ENCODE measurements around the gene SMARCAD1. TPM values are rescaled to one million over a fixed set of nuclear protein-coding genes. Genes with fewer than 3 reads are reported as not detected.

SMARCAD1 gene
- total and polyA plus RNA-seq, 2 of the 8 experiments (the other 6 are each of a cell fraction or from before 2014, with no cell fraction given): 24.1 to 59.4 TPM

- no peak for TF ChIP-seq CHD7 (IDR thresholded peaks at IDR 0.05; ENCODE audit: insufficient replicate concordance, low read length)
- TF ChIP-seq BRCA1 (IDR thresholded peaks at IDR 0.05; ENCODE audit: low read depth, low read length): no peak
- no peak for TF ChIP-seq TCF12 (IDR thresholded peaks at IDR 0.05; ENCODE audit: low read depth, low read length)
- no peak for TF ChIP-seq JUN (IDR thresholded peaks at IDR 0.05; ENCODE audit: low read depth, low read length)
- no peak for TF ChIP-seq NANOG (IDR thresholded peaks at IDR 0.05; ENCODE audit: insufficient read depth, low read depth, low read length, poor library complexity, severe bottlenecking)
- no peak for TF ChIP-seq ZNF274 (IDR thresholded peaks at IDR 0.05; ENCODE audit: borderline replicate concordance, extremely low read depth, low read length)
- TF ChIP-seq RXRA (IDR thresholded peaks at IDR 0.05; ENCODE audit: insufficient read depth, low read depth, low read length): no peak
- no peak for TF ChIP-seq EGR1 (IDR thresholded peaks at IDR 0.05; ENCODE audit: borderline replicate concordance, low read depth, low read length)
- TF ChIP-seq SIX5 (IDR thresholded peaks at IDR 0.05; ENCODE audit: low read depth, low read length): no peak
- no peak for TF ChIP-seq NRF1 (IDR thresholded peaks at IDR 0.05; ENCODE audit: low read depth, low read length)
- TF ChIP-seq KDM4A (IDR thresholded peaks at IDR 0.05; ENCODE audit: low read depth, low read length, severe bottlenecking): no peak
- TF ChIP-seq SUZ12 (IDR thresholded peaks at IDR 0.05; ENCODE audit: low read length): no peak
Observed at GRCh38 chr4:94208266-94208665, 601 bp downstream of the SMARCAD1 start (continued).

All from H1 (cell line).